GM12878 (cell line): Measurements from ENCODE around the gene ZNF423. TPM values are rescaled to one million over a fixed set of nuclear protein-coding genes. Genes with fewer than 3 reads are reported as not detected.

Experiments
- ATAC-seq: fragments of 200-7000 bp; cut with Tn5 transposase; 3 replicates; pipeline ENCODE4 v1.9.1; 2020; ENCODE audit warnings: mild to moderate bottlenecking, moderate library complexity
- BruUV-seq: library from RNA; stranded (reverse); fragments of 400-500 nt; replicated peaks from 2 replicates; lab custom pipeline; 2021; lab: Mats Ljungman, UMichigan
- CTCF ChIA-PET: fragments of 300-600 bp; sonication (Branson Sonifier 250); formaldehyde crosslinking; extraction: SDS; loops from one replicate; lab custom pipeline; 2021; ENCODE audit warnings: inconsistent platforms; lab: Yijun Ruan, JAX
- POLR2A ChIA-PET: fragments of 350-600 bp; formaldehyde crosslinking; extraction: SDS; loops from one replicate; lab custom pipeline; 2021; ENCODE audit warnings: inconsistent platforms; lab: Charles Lee
- RAD21 ChIA-PET: fragments of 300-600 bp; sonication (Branson Sonifier 250); formaldehyde crosslinking; loops from one replicate; lab custom pipeline; 2023; ENCODE audit warnings: antibody characterized with exemption; ENCODE audit not compliant: unreplicated experiment; lab: Charles Lee
- SMC1A ChIA-PET: fragments of 300-600 bp; sonication (Branson Sonifier 250); formaldehyde crosslinking; loops from one replicate; lab custom pipeline; 2023; ENCODE audit not compliant: unreplicated experiment, uncharacterized antibody; lab: Charles Lee
- DNase-seq: peaks from one replicate; pipeline ENCODE4 v3.0.0-alpha.2; 2011; ENCODE audit warnings: low read depth, low spot score
- FAIRE-seq: peaks from 3 replicates; lab custom pipeline; 2011; peaks lifted over from hg19 to GRCh38; lab: Jason Lieb, UNC
- H2AFZ ChIP-seq: 2 replicates; pipeline ENCODE4 v1.6.0; 2011; ENCODE audit warnings: low read depth, low read length, control low read depth; ENCODE audit not compliant: control insufficient read depth
- H3K27ac ChIP-seq: 2 replicates; pipeline ENCODE4 v1.5.1; 2011; ENCODE audit warnings: control low read depth; ENCODE audit not compliant: control insufficient read depth, insufficient read depth
- H3K27me3 ChIP-seq, 2 experiments: replicated peaks in 1 of 2; 2 replicates each; pipeline versions ENCODE4 v1.6.0 to v1.6.1; 2011; ENCODE audit warnings: low read length in 1 of 2; ENCODE audit not compliant: control insufficient read depth in 2 of 2, insufficient read depth in 2 of 2
- H3K36me3 ChIP-seq, 2 experiments: 2 replicates each; pipeline ENCODE4 v1.5.1; 2011; ENCODE audit warnings: low read length in 1 of 2; ENCODE audit not compliant: control insufficient read depth in 2 of 2, insufficient read depth in 2 of 2
- H3K4me1 ChIP-seq: 2 replicates; pipeline ENCODE4 v1.6.1; 2011; ENCODE audit warnings: mild to moderate bottlenecking, low read length, moderate library complexity, mixed read lengths; ENCODE audit not compliant: control insufficient read depth, insufficient read depth
- H3K4me2 ChIP-seq: 2 replicates; pipeline ENCODE4 v1.6.0; 2011; ENCODE audit warnings: control low read depth; ENCODE audit not compliant: control insufficient read depth, insufficient read depth
- H3K4me3 ChIP-seq: fragments of 200-600 bp; sonication (generic); 2 replicates; pipeline ENCODE4 v1.5.1; 2016
- H3K79me2 ChIP-seq: 2 replicates; pipeline ENCODE4 v1.6.0; 2011; ENCODE audit warnings: low read length; ENCODE audit not compliant: control insufficient read depth, insufficient read depth
- H3K9ac ChIP-seq: 2 replicates; pipeline ENCODE4 v1.8.0; 2011; ENCODE audit warnings: low read length, control low read depth, mixed read lengths; ENCODE audit not compliant: control insufficient read depth, insufficient read depth
- H3K9me3 ChIP-seq: replicated peaks from 3 replicates; pipeline ENCODE4 v1.5.1; 2011; ENCODE audit warnings: mild to moderate bottlenecking, low read length; ENCODE audit not compliant: control insufficient read depth, insufficient read depth
- H4K20me1 ChIP-seq: 2 replicates; pipeline ENCODE4 v1.6.0; 2011; ENCODE audit not compliant: control insufficient read depth, insufficient read depth
- IKZF1 ChIP-seq: fragments of 450-650 bp; conservative IDR thresholded peaks from 2 replicates; pipeline ENCODE4 v1.6.1; 2017; ENCODE audit warnings: antibody characterized with exemption, mild to moderate bottlenecking
- KAT2A ChIP-seq: conservative IDR thresholded peaks from 2 replicates; pipeline ENCODE4 v1.6.1; 2011; ENCODE audit warnings: low read depth, low read length; ENCODE audit not compliant: control insufficient read depth
- NR2C1 ChIP-seq: fragments of 450-650 bp; IDR thresholded peaks from 2 replicates; pipeline ENCODE4 v1.6.1; 2017; ENCODE audit warnings: antibody characterized with exemption, mild to moderate bottlenecking, moderate library complexity
- POLR2AphosphoS5 ChIP-seq: IDR thresholded peaks from 2 replicates; pipeline ENCODE4 v1.6.1; 2011; ENCODE audit warnings: mild to moderate bottlenecking, low read length, inconsistent platforms
- RCOR1 ChIP-seq: conservative IDR thresholded peaks from 2 replicates; pipeline ENCODE4 v1.6.1; 2012; ENCODE audit warnings: low read depth, low read length, improper control_type of control experiment
- TCF12 ChIP-seq: IDR thresholded peaks from 2 replicates; pipeline ENCODE4 v1.6.1; 2011; ENCODE audit warnings: low read depth, mild to moderate bottlenecking, low read length
- TCF7 ChIP-seq: IDR thresholded peaks from 2 replicates; pipeline ENCODE4 v1.6.1; 2014; ENCODE audit warnings: antibody characterized with exemption, borderline replicate concordance
- YBX1 ChIP-seq: fragments of 450-650 bp; IDR thresholded peaks from 2 replicates; pipeline ENCODE4 v1.6.1; 2016; ENCODE audit warnings: antibody characterized with exemption
- ZNF207 ChIP-seq: fragments of 450-650 bp; IDR thresholded peaks from 2 replicates; pipeline ENCODE4 v1.6.1; 2014; ENCODE audit warnings: antibody characterized with exemption, mild to moderate bottlenecking, borderline replicate concordance
- ZNF274 ChIP-seq: IDR thresholded peaks from one replicate; pipeline ENCODE4 v1.8.0; 2011; ENCODE audit not compliant: insufficient read length, insufficient read depth
- whole genome bisulfite sequencing: methylation state at CpG from one replicate; pipeline ENCODE4 v1.1.6; 2016; ENCODE audit warnings: low lambda C conversion rate; ENCODE audit not compliant: insufficient replicate concordance, insufficient coverage; ENCODE audit errors: missing lambda C conversion rate; 5-methylcytosine and 5-hydroxymethylcytosine counted together
- in situ Hi-C: fragments of 300-500 bp; cut with MboI; formaldehyde crosslinking; loops from 9 replicates; pipeline ENCODE4 v1.14.3; 2018; ENCODE audit warnings: mixed read lengths
- intact Hi-C: fragments of 100-400 bp; cut with micrococcal nuclease; formaldehyde crosslinking; loops from one replicate; pipeline ENCODE4 v1.14.2; 2022; ENCODE audit not compliant: unreplicated experiment
- polyA plus RNA-seq, 11 experiments: library from polyadenylated mRNA; depleted of rRNA in 4 of 11; unstranded in 6 of 11; stranded (reverse) in 5 of 11; fragments of >200 nt; fragmentation: Nextera tagmentation in 4 of 11; fragmentation: Illumina TruSeq in 1 of 11; extraction: Ambion mirVana in 4 of 11; extraction: Trizol in 1 of 11; gene quantifications; 1 replicate in 1 of 11; 2 replicates in 10 of 11; pipeline versions ENCODE4 v1.2.1 to v1.2.3, GENCODE V29; 2011 to 2016; ENCODE audit warnings: inconsistent platforms in 2 of 11, missing spikeins in 2 of 11, low read depth in 1 of 11
- total RNA-seq, 4 experiments: library from RNA; depleted of rRNA in 3 of 4; stranded (reverse); fragments of >200 nt in 3 of 4; fragmentation: Illumina TruSeq in 1 of 4; extraction: Trizol in 1 of 4; gene quantifications; 2 replicates each; pipeline versions ENCODE4 v1.2.1 to v1.2.3, GENCODE V29; 2013 to 2021
- TF ChIP-seq, protein P1 (sequence below): fragments of 450-650 bp; IDR thresholded peaks from 2 replicates; pipeline ENCODE4 v1.6.1; 2017; ENCODE audit warnings: mild to moderate bottlenecking
- TF ChIP-seq, protein P2 (sequence below): fragments of 450-650 bp; IDR thresholded peaks from 2 replicates; pipeline ENCODE4 v1.6.1; 2016; ENCODE audit warnings: mild to moderate bottlenecking
- TF ChIP-seq, protein P3 (sequence below): IDR thresholded peaks from 2 replicates; pipeline ENCODE4 v1.6.1; 2012; ENCODE audit warnings: low read depth, low read length, improper control_type of control experiment
- TF ChIP-seq, protein P4 (sequence below): fragments of 150-350 bp; IDR thresholded peaks from 2 replicates; pipeline ENCODE4 v1.6.1; 2014; ENCODE audit warnings: mild to moderate bottlenecking, low read depth, low read length

The ZNF423 gene
- total and polyA plus RNA-seq, 10 of the 15 experiments (the other 5 are each of a cell fraction or from before 2014, with no cell fraction given): 0.03 to 0.64 (median 0.10) TPM

DNA sequence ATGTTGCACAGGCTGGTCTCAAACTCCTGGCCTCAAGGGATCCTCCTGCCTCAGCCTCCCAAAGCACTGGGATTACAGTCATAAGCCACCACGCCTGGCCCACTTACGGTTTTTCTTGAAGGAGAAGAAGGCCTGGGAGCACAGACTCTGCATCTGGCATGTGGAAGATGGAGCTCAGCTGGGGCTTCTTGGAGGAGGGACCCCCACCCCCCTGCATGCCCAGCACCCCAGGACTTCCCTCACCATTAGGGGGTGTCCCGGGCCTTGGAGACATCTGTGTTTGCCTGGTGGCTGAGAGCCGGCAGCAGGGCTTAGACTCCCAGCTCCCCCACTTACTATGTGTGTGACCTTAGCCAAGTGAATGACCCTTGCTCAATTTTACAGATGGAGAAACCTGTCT lies 204.7 kb downstream of the ZNF423 start:
- no peak overlapping the region for H3K4me3 ChIP-seq
- CTCF ChIA-PET: no interaction called here
- SMC1A ChIA-PET: no interaction called here
- RAD21 ChIA-PET: no interaction called here
- no peak overlapping the region for H2AFZ ChIP-seq
- no peaks in the 10 kb centered on the region for H3K4me1 ChIP-seq
- in situ Hi-C loops: no loop called here
- WGBS: 13% methylated on average over 4 of the region's 4 CpGs
- intact Hi-C loops: no loop called here
- FAIRE-seq (no peak), DNase-seq (no peak), ATAC-seq (no peak)
- H3K9me3 ChIP-seq: peaks cover 7% of the 10 kb centered on the region; the same call in 2 of the 3 replicates
- H3K36me3 ChIP-seq: no peaks in the 10 kb centered on the region
- TF ChIP-seq, protein P1, sequence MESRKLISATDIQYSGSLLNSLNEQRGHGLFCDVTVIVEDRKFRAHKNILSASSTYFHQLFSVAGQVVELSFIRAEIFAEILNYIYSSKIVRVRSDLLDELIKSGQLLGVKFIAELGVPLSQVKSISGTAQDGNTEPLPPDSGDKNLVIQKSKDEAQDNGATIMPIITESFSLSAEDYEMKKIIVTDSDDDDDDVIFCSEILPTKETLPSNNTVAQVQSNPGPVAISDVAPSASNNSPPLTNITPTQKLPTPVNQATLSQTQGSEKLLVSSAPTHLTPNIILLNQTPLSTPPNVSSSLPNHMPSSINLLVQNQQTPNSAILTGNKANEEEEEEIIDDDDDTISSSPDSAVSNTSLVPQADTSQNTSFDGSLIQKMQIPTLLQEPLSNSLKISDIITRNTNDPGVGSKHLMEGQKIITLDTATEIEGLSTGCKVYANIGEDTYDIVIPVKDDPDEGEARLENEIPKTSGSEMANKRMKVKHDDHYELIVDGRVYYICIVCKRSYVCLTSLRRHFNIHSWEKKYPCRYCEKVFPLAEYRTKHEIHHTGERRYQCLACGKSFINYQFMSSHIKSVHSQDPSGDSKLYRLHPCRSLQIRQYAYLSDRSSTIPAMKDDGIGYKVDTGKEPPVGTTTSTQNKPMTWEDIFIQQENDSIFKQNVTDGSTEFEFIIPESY: no peak
- TF ChIP-seq TCF12 (no peak), IKZF1 (no peak), NR2C1 (no peak), RCOR1 (no peak), ZNF207 (no peak), POLR2AphosphoS5 (no peak), TCF7 (no peak), KAT2A (no peak), ZNF274 (no peak), YBX1 (no peak)
- TF ChIP-seq, protein P2, sequence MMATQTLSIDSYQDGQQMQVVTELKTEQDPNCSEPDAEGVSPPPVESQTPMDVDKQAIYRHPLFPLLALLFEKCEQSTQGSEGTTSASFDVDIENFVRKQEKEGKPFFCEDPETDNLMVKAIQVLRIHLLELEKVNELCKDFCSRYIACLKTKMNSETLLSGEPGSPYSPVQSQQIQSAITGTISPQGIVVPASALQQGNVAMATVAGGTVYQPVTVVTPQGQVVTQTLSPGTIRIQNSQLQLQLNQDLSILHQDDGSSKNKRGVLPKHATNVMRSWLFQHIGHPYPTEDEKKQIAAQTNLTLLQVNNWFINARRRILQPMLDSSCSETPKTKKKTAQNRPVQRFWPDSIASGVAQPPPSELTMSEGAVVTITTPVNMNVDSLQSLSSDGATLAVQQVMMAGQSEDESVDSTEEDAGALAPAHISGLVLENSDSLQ: no peak
- TF ChIP-seq, protein P3, sequence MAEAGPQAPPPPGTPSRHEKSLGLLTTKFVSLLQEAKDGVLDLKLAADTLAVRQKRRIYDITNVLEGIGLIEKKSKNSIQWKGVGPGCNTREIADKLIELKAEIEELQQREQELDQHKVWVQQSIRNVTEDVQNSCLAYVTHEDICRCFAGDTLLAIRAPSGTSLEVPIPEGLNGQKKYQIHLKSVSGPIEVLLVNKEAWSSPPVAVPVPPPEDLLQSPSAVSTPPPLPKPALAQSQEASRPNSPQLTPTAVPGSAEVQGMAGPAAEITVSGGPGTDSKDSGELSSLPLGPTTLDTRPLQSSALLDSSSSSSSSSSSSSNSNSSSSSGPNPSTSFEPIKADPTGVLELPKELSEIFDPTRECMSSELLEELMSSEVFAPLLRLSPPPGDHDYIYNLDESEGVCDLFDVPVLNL: no peak
- TF ChIP-seq, protein P4, sequence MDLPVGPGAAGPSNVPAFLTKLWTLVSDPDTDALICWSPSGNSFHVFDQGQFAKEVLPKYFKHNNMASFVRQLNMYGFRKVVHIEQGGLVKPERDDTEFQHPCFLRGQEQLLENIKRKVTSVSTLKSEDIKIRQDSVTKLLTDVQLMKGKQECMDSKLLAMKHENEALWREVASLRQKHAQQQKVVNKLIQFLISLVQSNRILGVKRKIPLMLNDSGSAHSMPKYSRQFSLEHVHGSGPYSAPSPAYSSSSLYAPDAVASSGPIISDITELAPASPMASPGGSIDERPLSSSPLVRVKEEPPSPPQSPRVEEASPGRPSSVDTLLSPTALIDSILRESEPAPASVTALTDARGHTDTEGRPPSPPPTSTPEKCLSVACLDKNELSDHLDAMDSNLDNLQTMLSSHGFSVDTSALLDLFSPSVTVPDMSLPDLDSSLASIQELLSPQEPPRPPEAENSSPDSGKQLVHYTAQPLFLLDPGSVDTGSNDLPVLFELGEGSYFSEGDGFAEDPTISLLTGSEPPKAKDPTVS: no peak
- H3K9ac ChIP-seq: no peak overlapping the region
- H3K4me2 ChIP-seq: no peak overlapping the region
- POLR2A ChIA-PET: no interaction called here
- no peak overlapping the region for H3K27ac ChIP-seq
- H4K20me1 ChIP-seq: no peaks in the 10 kb centered on the region
- H3K27me3 ChIP-seq: no peaks in the 10 kb centered on the region; a peak in 1 of 4 replicates
- no TSS peak for BruUV-seq
- no peaks in the 10 kb centered on the region for H3K79me2 ChIP-seq
